Measurements from ENCODE around the gene RPRD2.

DNA sequence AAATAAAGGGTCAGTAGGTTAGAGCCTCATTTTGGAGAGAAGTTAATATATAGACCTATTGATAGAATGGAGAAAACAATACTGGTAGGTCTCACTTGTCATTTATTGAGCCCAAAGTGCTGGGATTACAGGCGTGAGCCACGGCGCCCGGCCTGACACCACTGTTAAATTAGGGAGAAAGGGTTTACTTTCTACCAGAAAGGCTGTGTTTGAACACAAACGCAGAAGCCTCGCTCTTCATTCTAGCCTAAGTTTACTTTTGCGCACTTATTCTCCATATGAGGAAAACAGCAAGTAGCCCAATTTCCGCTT, 43.3 kb upstream of the RPRD2 start:
- TF ChIP-seq SUZ12 (IDR thresholded peaks at IDR 0.05; ENCODE audit: extremely low read depth, insufficient read depth, insufficient read length) (no peak), YY1 (IDR thresholded peaks at IDR 0.05; ENCODE audit: insufficient read depth, insufficient read length) (no peak), ZNF274 (IDR thresholded peaks at IDR 0.05; ENCODE audit: low read depth, low read length) (no peak)
